HEK293 (cell line): ENCODE measurements around the gene TPBGL.
A peak's percentile ranks its signal among the peaks of the same experiment; 100 is the strongest.

Source experiments
- CTCF ChIA-PET: fragments of 350-600 bp; formaldehyde crosslinking; extraction: SDS; loops from one replicate; lab custom pipeline; 2021; ENCODE audit warnings: antibody characterized with exemption; lab: Yijun Ruan, JAX
- POLR2A ChIA-PET: fragments of 300-600 bp; formaldehyde crosslinking; extraction: SDS; loops from one replicate; lab custom pipeline; 2020; ENCODE audit warnings: antibody characterized with exemption, inconsistent platforms; lab: Yijun Ruan, JAX
- H3K27ac ChIP-seq: fragments of 200-500 bp; sonication (Bioruptor generic); 2 replicates; pipeline ENCODE4 v1.5.1; 2014; ENCODE audit warnings: low read depth, low read length, control low read depth, inconsistent platforms; ENCODE audit errors: extremely low read depth
- H3K36me3 ChIP-seq, 2 experiments: fragments of 200-500 bp in 1 of 2; sonication (Bioruptor generic) in 1 of 2; 1 replicate in 1 of 2; 2 replicates in 1 of 2; pipeline ENCODE4 v1.5.1; 2014 to 2017; ENCODE audit warnings: inconsistent platforms in 2 of 2, low read length in 2 of 2; ENCODE audit not compliant: control insufficient read depth in 2 of 2, insufficient read depth in 1 of 2
- H3K4me1 ChIP-seq: fragments of 200-500 bp; sonication (Bioruptor generic); 2 replicates; pipeline ENCODE4 v1.5.1; 2014; ENCODE audit warnings: mild to moderate bottlenecking, low read length, inconsistent platforms; ENCODE audit not compliant: control insufficient read depth, insufficient read depth
- H3K4me3 ChIP-seq: 2 replicates; pipeline ENCODE4 v1.5.1; 2011; ENCODE audit warnings: low read depth, mild to moderate bottlenecking, control low read depth, low read length, moderate library complexity
- H3K9me3 ChIP-seq: fragments of 200-500 bp; sonication (Bioruptor generic); 2 replicates; pipeline ENCODE4 v1.5.1; 2014; ENCODE audit warnings: low read depth, low read length, inconsistent platforms; ENCODE audit not compliant: control insufficient read depth, insufficient read depth
- ATF2 ChIP-seq: fragments of 450-650 bp; formaldehyde crosslinking; IDR thresholded peaks from 2 replicates; pipeline ENCODE4 v1.5.1; 2016; ENCODE audit warnings: missing biosample characterization, missing genetic modification characterization, low read depth
- CTCF ChIP-seq: fragments of 450-650 bp; formaldehyde crosslinking; IDR thresholded peaks from 2 replicates; pipeline ENCODE4 v1.5.1; 2016; ENCODE audit warnings: missing biosample characterization, missing genetic modification characterization
- GLI4 ChIP-seq: fragments of 450-650 bp; formaldehyde crosslinking; IDR thresholded peaks from 2 replicates; pipeline ENCODE4 v1.5.1; 2016; ENCODE audit warnings: missing biosample characterization, missing genetic modification characterization
- SCRT2 ChIP-seq: fragments of 450-650 bp; formaldehyde crosslinking; IDR thresholded peaks from 2 replicates; pipeline ENCODE4 v1.5.1; 2016; ENCODE audit warnings: missing biosample characterization, missing genetic modification characterization
- TRIM28 ChIP-seq: IDR thresholded peaks from 2 replicates; pipeline ENCODE4 v1.6.1; 2011; ENCODE audit warnings: low read length, control low read depth, borderline replicate concordance
- WT1 ChIP-seq: fragments of 450-650 bp; formaldehyde crosslinking; IDR thresholded peaks from 2 replicates; pipeline ENCODE4 v1.5.1; 2016; ENCODE audit warnings: missing biosample characterization, missing genetic modification characterization
- ZBTB17 ChIP-seq: fragments of 450-650 bp; formaldehyde crosslinking; IDR thresholded peaks from 2 replicates; pipeline ENCODE4 v1.5.1; 2016; ENCODE audit warnings: missing biosample characterization, missing genetic modification characterization
- ZBTB6 ChIP-seq: fragments of 450-650 bp; formaldehyde crosslinking; IDR thresholded peaks from 2 replicates; pipeline ENCODE4 v1.5.1; 2017; ENCODE audit warnings: missing biosample characterization, missing genetic modification characterization
- ZFHX2 ChIP-seq: fragments of 450-650 bp; formaldehyde crosslinking; conservative IDR thresholded peaks from 2 replicates; pipeline ENCODE4 v1.5.1; 2016; ENCODE audit warnings: missing biosample characterization, missing genetic modification characterization
- ZNF10 ChIP-seq: fragments of 450-650 bp; formaldehyde crosslinking; IDR thresholded peaks from 2 replicates; pipeline ENCODE4 v1.5.1; 2017; ENCODE audit warnings: missing biosample characterization, missing genetic modification characterization
- ZNF132 ChIP-seq: fragments of 450-650 bp; formaldehyde crosslinking; IDR thresholded peaks from 2 replicates; pipeline ENCODE4 v1.5.1; 2017; ENCODE audit warnings: missing biosample characterization, missing genetic modification characterization, borderline replicate concordance
- ZNF148 ChIP-seq: fragments of 450-650 bp; formaldehyde crosslinking; IDR thresholded peaks from 2 replicates; pipeline ENCODE4 v1.5.0; 2017; ENCODE audit warnings: missing biosample characterization, missing genetic modification characterization, borderline replicate concordance
- ZNF16 ChIP-seq: fragments of 450-650 bp; formaldehyde crosslinking; IDR thresholded peaks from 2 replicates; pipeline ENCODE4 v1.5.1; 2016; ENCODE audit warnings: low read depth, missing biosample characterization, missing genetic modification characterization
- ZNF175 ChIP-seq: fragments of 450-650 bp; formaldehyde crosslinking; IDR thresholded peaks from 2 replicates; pipeline ENCODE4 v1.5.1; 2016; ENCODE audit warnings: missing biosample characterization, missing genetic modification characterization
- ZNF366 ChIP-seq: fragments of 450-650 bp; formaldehyde crosslinking; conservative IDR thresholded peaks from 2 replicates; pipeline ENCODE4 v1.5.1; 2016; ENCODE audit warnings: missing biosample characterization, missing genetic modification characterization
- ZNF37A ChIP-seq: fragments of 450-650 bp; IDR thresholded peaks from 2 replicates; pipeline ENCODE4 v1.5.1; 2018; ENCODE audit warnings: missing biosample characterization, missing genetic modification characterization
- ZNF394 ChIP-seq: fragments of 450-650 bp; formaldehyde crosslinking; IDR thresholded peaks from 2 replicates; pipeline ENCODE4 v1.5.1; 2016; ENCODE audit warnings: missing biosample characterization, missing genetic modification characterization, mild to moderate bottlenecking, moderate library complexity, borderline replicate concordance
- ZNF48 ChIP-seq: fragments of 450-650 bp; formaldehyde crosslinking; IDR thresholded peaks from 2 replicates; pipeline ENCODE4 v1.5.1; 2016; ENCODE audit warnings: missing biosample characterization, missing genetic modification characterization
- ZNF529 ChIP-seq: fragments of 450-650 bp; formaldehyde crosslinking; IDR thresholded peaks from 2 replicates; pipeline ENCODE4 v1.5.1; 2017; ENCODE audit warnings: missing genetic modification characterization, missing biosample characterization; ENCODE audit not compliant: insufficient replicate concordance
- ZNF549 ChIP-seq: fragments of 450-650 bp; IDR thresholded peaks from 2 replicates; pipeline ENCODE4 v1.5.1; 2018; ENCODE audit warnings: missing biosample characterization, missing genetic modification characterization, mild to moderate bottlenecking, inconsistent platforms, moderate library complexity
- ZNF629 ChIP-seq: fragments of 450-650 bp; formaldehyde crosslinking; IDR thresholded peaks from 2 replicates; pipeline ENCODE4 v1.5.1; 2017; ENCODE audit warnings: missing biosample characterization, missing genetic modification characterization
- ZNF692 ChIP-seq: fragments of 450-650 bp; formaldehyde crosslinking; IDR thresholded peaks from 2 replicates; pipeline ENCODE4 v1.5.1; 2016; ENCODE audit warnings: missing biosample characterization, missing genetic modification characterization
- ZNF768 ChIP-seq: fragments of 450-650 bp; formaldehyde crosslinking; IDR thresholded peaks from 2 replicates; pipeline ENCODE4 v1.5.1; 2018; ENCODE audit warnings: missing biosample characterization, mild to moderate bottlenecking, missing genetic modification characterization
- ZNF791 ChIP-seq: fragments of 450-650 bp; formaldehyde crosslinking; IDR thresholded peaks from 2 replicates; pipeline ENCODE4 v1.5.1; 2016; ENCODE audit warnings: missing biosample characterization, missing genetic modification characterization
- ZNF843 ChIP-seq: fragments of 450-650 bp; formaldehyde crosslinking; IDR thresholded peaks from 2 replicates; pipeline ENCODE4 v1.5.1; 2016; ENCODE audit warnings: missing biosample characterization, missing genetic modification characterization
- ZSCAN4 ChIP-seq: fragments of 450-650 bp; formaldehyde crosslinking; IDR thresholded peaks from 2 replicates; pipeline ENCODE4 v1.5.1; 2017; ENCODE audit warnings: missing biosample characterization, missing genetic modification characterization
- ZSCAN5A ChIP-seq: fragments of 450-650 bp; formaldehyde crosslinking; IDR thresholded peaks from 2 replicates; pipeline ENCODE4 v1.5.1; 2016; ENCODE audit warnings: missing biosample characterization, missing genetic modification characterization

Gene TPBGL

GRCh38 chr11:75279273-75279672, 38.7 kb downstream of the TPBGL start (continued):
- TF ChIP-seq ZNF175 (tag by site-specific recombination) (no peak), ZNF529 (tag by site-specific recombination) (no peak), SCRT2 (tag by site-specific recombination) (no peak), ZNF16 (tag by site-specific recombination) (no peak), ZBTB6 (no peak), ZNF791 (tag by site-specific recombination) (no peak), ZNF549 (tag by site-specific recombination) (no peak)

- CTCF ChIA-PET: interaction anchor here (0.6 to 7.0 kb wide), 35 partner anchors 9 to 399 kb away, joined by 3 to 209 read pairs (median 4); no protein-coding TSS in a partner anchor
- H3K36me3 ChIP-seq: peaks cover 0 to 30% of the 10 kb centered on the region in 2 experiments; a peak in 1 of 3 replicates
- POLR2A ChIA-PET: interaction anchor here (0.5 kb wide), 1 partner anchor 105 kb away, joined by 3 read pairs; no protein-coding TSS in a partner anchor
- H3K4me3 ChIP-seq: no peak overlapping the region
- no peaks in the 10 kb centered on the region for H3K4me1 ChIP-seq
- H3K9me3 ChIP-seq: no peaks in the 10 kb centered on the region
- no peak overlapping the region for H3K27ac ChIP-seq
- no peak for TF ChIP-seq ZSCAN4 (tag by site-specific recombination)
- TF ChIP-seq WT1 (tag by site-specific recombination): no peak
- no peak for TF ChIP-seq ZNF768
- no peak for TF ChIP-seq ZSCAN5A (tag by site-specific recombination)
- no peak for TF ChIP-seq ZNF132 (tag by site-specific recombination)
- TF ChIP-seq TRIM28: no peak
- no peak for TF ChIP-seq ZNF394 (tag by site-specific recombination)
- TF ChIP-seq ZNF366: no peak
- TF ChIP-seq ATF2 (tag by site-specific recombination): no peak
- TF ChIP-seq ZNF37A (tag by site-specific recombination): no peak
- no peak for TF ChIP-seq ZNF629
- TF ChIP-seq ZBTB17 (tag by site-specific recombination): 0 out of 2 replicates have a peak, but pooled peaks have one; percentile 22
- no peak for TF ChIP-seq ZNF843
- no peak; the same call in 1 of the 2 replicates for TF ChIP-seq ZFHX2 (tag by site-specific recombination)
- TF ChIP-seq ZNF692 (tag by site-specific recombination): peak; percentile 84
- no peak for TF ChIP-seq ZNF10 (tag by site-specific recombination)
- TF ChIP-seq ZNF48 (tag by site-specific recombination): no peak
- TF ChIP-seq ZNF148 (tag by site-specific recombination): no peak
- no peak for TF ChIP-seq GLI4 (tag by site-specific recombination)
- peak; percentile 80 for TF ChIP-seq CTCF (tag by site-specific recombination)
Observed at GRCh38 chr11:75280227-75280701, 39.7 kb downstream of the TPBGL start.
